MCF 10A (cell line): Measurements from ENCODE around the gene GNB3. TPM values are rescaled to one million over a fixed set of nuclear protein-coding genes. Genes with fewer than 3 reads are reported as not detected.
"Not testable (repeated sequence)": the region's sequence is repeated elsewhere in the genome, so short reads cannot be mapped to it uniquely, and the experiment has no call there.

Experiments used
- BruUV-seq: library from RNA; stranded (reverse); fragments of 400-500 nt; replicated peaks from 2 replicates; lab custom pipeline; 2021; lab: Mats Ljungman, UMichigan
- CTCF ChIA-PET: fragments of 300-600 bp; sonication (Branson Sonifier 250); formaldehyde crosslinking; extraction: SDS; loops from one replicate; lab custom pipeline; 2021; ENCODE audit warnings: antibody characterized with exemption, inconsistent platforms; lab: Yijun Ruan, JAX
- POLR2A ChIA-PET: fragments of 300-600, 350-650 bp; sonication (Branson Sonifier 250); formaldehyde crosslinking; extraction: SDS; loops from one replicate; lab custom pipeline; 2020; ENCODE audit warnings: antibody characterized with exemption, inconsistent platforms; lab: Yijun Ruan, JAX
- DNase-seq: peaks from one replicate; pipeline ENCODE4 v3.0.0-alpha.2; 2018; ENCODE audit not compliant: unreplicated experiment
- H3K27ac Mint-ChIP-seq: one replicate; pipeline ENCODE4 v1.8.0; 2022; ENCODE audit warnings: mild to moderate bottlenecking, low read depth, mixed read lengths; ENCODE audit not compliant: unreplicated experiment
- H3K27me3 Mint-ChIP-seq: one replicate; pipeline ENCODE4 v1.8.0; 2022; ENCODE audit warnings: mixed read lengths; ENCODE audit not compliant: insufficient read depth, unreplicated experiment
- H3K36me3 Mint-ChIP-seq: one replicate; pipeline ENCODE4 v1.8.0; 2022; ENCODE audit warnings: mild to moderate bottlenecking, moderate library complexity, mixed read lengths; ENCODE audit not compliant: insufficient read depth, unreplicated experiment
- H3K4me1 Mint-ChIP-seq: one replicate; pipeline ENCODE4 v1.8.0; 2022; ENCODE audit warnings: mixed read lengths; ENCODE audit not compliant: insufficient read depth, unreplicated experiment
- H3K4me3 Mint-ChIP-seq: one replicate; pipeline ENCODE4 v1.8.0; 2022; ENCODE audit warnings: mild to moderate bottlenecking, moderate library complexity, mixed read lengths; ENCODE audit not compliant: unreplicated experiment
- H3K9me3 Mint-ChIP-seq: one replicate; pipeline ENCODE4 v1.8.0; 2022; ENCODE audit warnings: mixed read lengths; ENCODE audit not compliant: unreplicated experiment
- intact Hi-C: fragments of 100-400 bp; cut with micrococcal nuclease; formaldehyde crosslinking; loops from 2 replicates; pipeline ENCODE4 v1.14.1; 2022
- total RNA-seq: library from RNA; stranded (reverse); gene quantifications from 2 replicates; pipeline ENCODE4 v1.2.3, GENCODE V29; 2022
- TF ChIP-seq, protein P1 (sequence below): fragments of 200-600 bp; IDR thresholded peaks from one replicate; pipeline ENCODE4 v1.8.0; 2022; ENCODE audit warnings: antibody characterized with exemption, mild to moderate bottlenecking; ENCODE audit not compliant: unreplicated experiment

Gene GNB3
- total RNA-seq, 1 experiment from 2014 or later, result not detected

DNA sequence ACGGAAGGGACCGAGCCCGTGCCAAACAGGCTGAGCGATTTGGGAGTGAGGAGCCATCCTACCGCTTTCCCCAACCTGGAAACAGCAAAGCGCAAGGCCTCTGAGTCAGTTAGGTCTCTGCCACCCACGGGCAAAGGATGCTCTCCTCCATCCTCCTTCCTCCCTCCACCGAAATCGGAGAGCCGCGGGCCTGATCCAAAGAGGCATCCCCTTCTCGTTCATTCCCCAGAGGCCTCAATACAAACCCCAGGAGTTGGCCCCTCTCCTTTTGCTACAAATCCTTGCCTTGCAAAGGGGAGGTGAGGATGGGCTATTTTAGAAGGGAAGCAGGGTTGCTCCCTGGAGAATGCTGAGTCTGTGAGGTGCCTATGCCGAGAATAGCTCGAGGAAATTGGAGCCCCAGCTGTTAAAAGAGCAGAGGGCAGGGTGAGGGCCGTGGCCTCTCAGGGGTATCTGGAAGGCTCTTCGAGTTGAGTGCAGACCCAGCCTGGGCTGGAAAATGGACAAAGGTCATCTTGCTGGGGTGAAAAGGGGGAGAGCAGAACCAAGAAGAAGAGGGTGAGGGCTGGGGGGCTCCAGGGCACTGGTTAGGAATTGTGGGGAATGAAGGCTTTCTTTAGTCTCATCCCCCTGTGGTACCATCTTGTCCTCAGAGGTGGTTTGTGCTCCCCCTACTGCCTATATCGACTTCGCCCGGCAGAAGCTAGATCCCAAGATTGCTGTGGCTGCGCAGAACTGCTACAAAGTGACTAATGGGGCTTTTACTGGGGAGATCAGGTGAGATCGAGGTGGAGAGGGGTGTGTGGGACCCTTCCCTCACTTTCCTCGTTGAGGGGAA is 27.7 kb downstream of the GNB3 start:
- H3K9me3 Mint-ChIP-seq, result no peaks in the 10 kb centered on the region
- CTCF ChIA-PET, result interaction anchor here (0.6 to 7.7 kb wide), 24 partner anchors 8 to 624 kb away, joined by 3 to 64 read pairs (median 3); partner anchors contain the start of genes C12orf57, RNU7-1 and USP5
- BruUV-seq, result no TSS peak
- POLR2A ChIA-PET, result interaction anchor here (0.6 to 7.7 kb wide), 20 partner anchors 17 to 367 kb away, joined by 3 to 130 read pairs (median 6); partner anchors contain the start of genes C12orf57, CDCA3, COPS7A and GNB3
- no peak for DNase-seq
- peak overlapping the region; percentile 82 for H3K27ac Mint-ChIP-seq
- no peaks in the 10 kb centered on the region for H3K27me3 Mint-ChIP-seq
- peaks cover 30% of the 10 kb centered on the region for H3K4me1 Mint-ChIP-seq
- TF ChIP-seq, protein P1, sequence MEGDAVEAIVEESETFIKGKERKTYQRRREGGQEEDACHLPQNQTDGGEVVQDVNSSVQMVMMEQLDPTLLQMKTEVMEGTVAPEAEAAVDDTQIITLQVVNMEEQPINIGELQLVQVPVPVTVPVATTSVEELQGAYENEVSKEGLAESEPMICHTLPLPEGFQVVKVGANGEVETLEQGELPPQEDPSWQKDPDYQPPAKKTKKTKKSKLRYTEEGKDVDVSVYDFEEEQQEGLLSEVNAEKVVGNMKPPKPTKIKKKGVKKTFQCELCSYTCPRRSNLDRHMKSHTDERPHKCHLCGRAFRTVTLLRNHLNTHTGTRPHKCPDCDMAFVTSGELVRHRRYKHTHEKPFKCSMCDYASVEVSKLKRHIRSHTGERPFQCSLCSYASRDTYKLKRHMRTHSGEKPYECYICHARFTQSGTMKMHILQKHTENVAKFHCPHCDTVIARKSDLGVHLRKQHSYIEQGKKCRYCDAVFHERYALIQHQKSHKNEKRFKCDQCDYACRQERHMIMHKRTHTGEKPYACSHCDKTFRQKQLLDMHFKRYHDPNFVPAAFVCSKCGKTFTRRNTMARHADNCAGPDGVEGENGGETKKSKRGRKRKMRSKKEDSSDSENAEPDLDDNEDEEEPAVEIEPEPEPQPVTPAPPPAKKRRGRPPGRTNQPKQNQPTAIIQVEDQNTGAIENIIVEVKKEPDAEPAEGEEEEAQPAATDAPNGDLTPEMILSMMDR, result no peak
- peak overlapping the region; percentile 86 for H3K4me3 Mint-ChIP-seq
- intact Hi-C loops, result loop anchor here (1.0 to 2.0 kb wide), 2 partner anchors 23 to 70 kb away; no protein-coding TSS in a partner anchor
- H3K36me3 Mint-ChIP-seq, result peaks cover 59% of the 10 kb centered on the region

DNA sequence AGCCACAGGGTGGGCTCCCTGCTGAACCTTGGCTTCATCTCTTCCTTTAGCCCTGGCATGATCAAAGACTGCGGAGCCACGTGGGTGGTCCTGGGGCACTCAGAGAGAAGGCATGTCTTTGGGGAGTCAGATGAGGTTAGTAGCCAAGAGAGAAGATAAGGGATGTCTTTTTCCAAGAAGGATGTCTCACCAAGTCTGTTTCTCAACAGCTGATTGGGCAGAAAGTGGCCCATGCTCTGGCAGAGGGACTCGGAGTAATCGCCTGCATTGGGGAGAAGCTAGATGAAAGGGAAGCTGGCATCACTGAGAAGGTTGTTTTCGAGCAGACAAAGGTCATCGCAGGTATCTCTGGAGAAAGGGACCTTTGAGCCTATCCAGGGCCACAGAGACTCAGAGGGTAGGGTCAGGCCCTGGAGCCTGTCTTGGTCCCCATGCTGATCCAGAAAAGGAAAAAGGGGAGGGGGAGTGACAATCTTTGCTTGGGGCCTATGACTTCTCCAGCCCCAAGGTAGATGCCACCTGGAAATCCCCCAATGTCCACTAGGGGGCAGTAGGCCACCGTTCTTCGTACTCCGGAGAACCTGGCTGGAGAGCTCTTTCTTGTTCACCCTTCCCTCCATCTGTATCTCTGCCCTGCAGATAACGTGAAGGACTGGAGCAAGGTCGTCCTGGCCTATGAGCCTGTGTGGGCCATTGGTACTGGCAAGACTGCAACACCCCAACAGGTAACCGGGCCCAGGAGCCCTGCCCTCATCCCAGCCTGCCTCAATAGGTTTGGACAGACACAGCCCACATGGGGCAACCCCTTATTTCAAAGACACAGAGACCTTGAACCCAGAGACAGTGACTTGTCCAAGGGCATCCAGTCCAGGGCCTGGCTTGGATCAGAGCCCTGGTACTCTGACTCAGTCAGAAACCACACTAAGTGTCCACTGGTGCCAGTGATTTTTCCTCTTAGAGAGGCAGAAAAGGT is 28.6 kb downstream of the GNB3 start:
- TF ChIP-seq, protein P1, result peak; percentile 91
- Mint-ChIP-seq H3K36me3 (peaks cover 52% of the 10 kb centered on the region), H3K27ac (peak overlapping the region; percentile 70), H3K4me1 (peaks cover 30% of the 10 kb centered on the region), H3K27me3 (no peaks in the 10 kb centered on the region), H3K4me3 (peak overlapping the region; percentile 86), H3K9me3 (no peaks in the 10 kb centered on the region)
- ChIA-PET CTCF (interaction anchor here (0.5 to 7.7 kb wide), 29 partner anchors 9 to 280 kb away, joined by 3 to 64 read pairs (median 3); partner anchors contain the start of genes C12orf57, RNU7-1 and USP5), POLR2A (interaction anchor here (0.6 to 7.7 kb wide), 17 partner anchors 18 to 368 kb away, joined by 3 to 130 read pairs (median 6); partner anchors contain the start of genes C12orf57, CDCA3, COPS7A and LRRC23)
- peak; percentile 83 for DNase-seq
- intact Hi-C loops, result loop anchor here (1.0 to 2.0 kb wide), 2 partner anchors 22 to 69 kb away; no protein-coding TSS in a partner anchor
- no TSS peak for BruUV-seq

DNA sequence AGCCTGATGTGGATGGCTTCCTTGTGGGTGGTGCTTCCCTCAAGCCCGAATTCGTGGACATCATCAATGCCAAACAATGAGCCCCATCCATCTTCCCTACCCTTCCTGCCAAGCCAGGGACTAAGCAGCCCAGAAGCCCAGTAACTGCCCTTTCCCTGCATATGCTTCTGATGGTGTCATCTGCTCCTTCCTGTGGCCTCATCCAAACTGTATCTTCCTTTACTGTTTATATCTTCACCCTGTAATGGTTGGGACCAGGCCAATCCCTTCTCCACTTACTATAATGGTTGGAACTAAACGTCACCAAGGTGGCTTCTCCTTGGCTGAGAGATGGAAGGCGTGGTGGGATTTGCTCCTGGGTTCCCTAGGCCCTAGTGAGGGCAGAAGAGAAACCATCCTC is 29.6 kb downstream of the GNB3 start:
- POLR2A ChIA-PET, result interaction anchor here (0.5 to 7.7 kb wide), 5 partner anchors 19 to 148 kb away, joined by 4 to 130 read pairs (median 62); partner anchors contain the start of genes C12orf57, CDCA3, LPCAT3 and RNU7-1

More for the DNA sequence above, 29.6 kb downstream of the GNB3 start:
- CTCF ChIA-PET, result interaction anchor here (0.8 to 7.7 kb wide), 17 partner anchors 10 to 125 kb away, joined by 3 to 64 read pairs (median 4); partner anchors contain the start of genes C12orf57, MLF2, RNU7-1 and USP5
- H3K4me1 Mint-ChIP-seq, result peaks cover 30% of the 10 kb centered on the region
- H3K4me3 Mint-ChIP-seq, H3K27me3 Mint-ChIP-seq, intact Hi-C loops, H3K9me3 Mint-ChIP-seq, H3K27ac Mint-ChIP-seq, DNase-seq: not testable (repeated sequence)
- H3K36me3 Mint-ChIP-seq, result peaks cover 42% of the 10 kb centered on the region
- BruUV-seq, result TSS peak; percentile 65
